Uterus (tissue), 2 donors: ENCODE data around the gene CA6.

Source experiments
- POLR2A ChIP-seq, 2 donors: fragments of 450-650 bp; IDR thresholded peaks; one replicate each; pipeline ENCODE4 v1.6.1; 2016; ENCODE audit warnings: antibody characterized with exemption in 2 of 2, mild to moderate bottlenecking in 1 of 2, moderate library complexity in 1 of 2
- TF ChIP-seq, protein P1 (sequence below), 4 experiments: fragments of 200-600 bp in 2 of 4; fragments of 450-650 bp in 2 of 4; sonication (generic) in 2 of 4; IDR thresholded peaks; one replicate each; pipeline ENCODE4 v1.5.1; 2016 to 2019; ENCODE audit warnings: antibody characterized with exemption in 4 of 4, mild to moderate bottlenecking in 2 of 4, moderate library complexity in 1 of 4

DNA sequence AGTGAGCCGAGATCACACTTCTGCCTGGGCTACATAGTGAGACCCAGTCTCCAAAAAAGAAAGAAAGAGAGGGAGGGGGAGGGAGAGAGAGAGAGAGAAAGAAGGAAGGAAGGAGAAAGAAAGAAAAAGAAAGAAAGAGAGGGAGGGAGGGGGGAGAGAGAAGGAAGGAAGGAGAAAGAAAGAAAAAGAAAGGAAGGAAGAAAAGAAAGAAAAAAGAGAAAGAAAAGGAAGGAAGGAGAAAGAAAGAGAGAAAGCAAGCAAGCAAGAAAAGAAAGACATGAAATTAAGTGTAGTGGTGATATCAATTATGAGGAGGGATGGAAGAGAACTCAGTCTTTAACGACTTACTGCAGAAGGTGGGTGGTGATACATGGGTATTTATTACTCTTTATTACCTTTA lies 38.5 kb downstream of the CA6 start:
- TF ChIP-seq, protein P1, sequence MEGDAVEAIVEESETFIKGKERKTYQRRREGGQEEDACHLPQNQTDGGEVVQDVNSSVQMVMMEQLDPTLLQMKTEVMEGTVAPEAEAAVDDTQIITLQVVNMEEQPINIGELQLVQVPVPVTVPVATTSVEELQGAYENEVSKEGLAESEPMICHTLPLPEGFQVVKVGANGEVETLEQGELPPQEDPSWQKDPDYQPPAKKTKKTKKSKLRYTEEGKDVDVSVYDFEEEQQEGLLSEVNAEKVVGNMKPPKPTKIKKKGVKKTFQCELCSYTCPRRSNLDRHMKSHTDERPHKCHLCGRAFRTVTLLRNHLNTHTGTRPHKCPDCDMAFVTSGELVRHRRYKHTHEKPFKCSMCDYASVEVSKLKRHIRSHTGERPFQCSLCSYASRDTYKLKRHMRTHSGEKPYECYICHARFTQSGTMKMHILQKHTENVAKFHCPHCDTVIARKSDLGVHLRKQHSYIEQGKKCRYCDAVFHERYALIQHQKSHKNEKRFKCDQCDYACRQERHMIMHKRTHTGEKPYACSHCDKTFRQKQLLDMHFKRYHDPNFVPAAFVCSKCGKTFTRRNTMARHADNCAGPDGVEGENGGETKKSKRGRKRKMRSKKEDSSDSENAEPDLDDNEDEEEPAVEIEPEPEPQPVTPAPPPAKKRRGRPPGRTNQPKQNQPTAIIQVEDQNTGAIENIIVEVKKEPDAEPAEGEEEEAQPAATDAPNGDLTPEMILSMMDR (IDR thresholded peaks at IDR 0.05): no peak
- no peak for TF ChIP-seq POLR2A (IDR thresholded peaks at IDR 0.05)
